IPS-15b (cell line): ENCODE data around the gene CDHR2.

ENCODE experiments used
- H3K27me3 ChIP-seq: one replicate; pipeline ENCODE4 v1.6.1; 2013; ENCODE audit warnings: low read length; ENCODE audit not compliant: control insufficient read depth, insufficient read depth
- H3K36me3 ChIP-seq: one replicate; pipeline ENCODE4 v1.6.1; 2013; ENCODE audit warnings: low read length; ENCODE audit not compliant: control insufficient read depth, insufficient read depth
- H3K4me1 ChIP-seq: one replicate; pipeline ENCODE4 v1.6.1; 2013; ENCODE audit warnings: mild to moderate bottlenecking, low read length; ENCODE audit not compliant: control insufficient read depth, insufficient read depth
- H3K4me3 ChIP-seq: one replicate; pipeline ENCODE4 v1.5.1; 2013; ENCODE audit warnings: low read depth, low read length
- H3K9ac ChIP-seq: one replicate; pipeline ENCODE4 v1.6.1; 2013; ENCODE audit warnings: low read depth, mild to moderate bottlenecking, low read length
- H3K9me3 ChIP-seq: one replicate; pipeline ENCODE4 v1.6.1; 2013; ENCODE audit warnings: mild to moderate bottlenecking, low read length; ENCODE audit not compliant: control insufficient read depth, insufficient read depth

CDHR2 gene

DNA sequence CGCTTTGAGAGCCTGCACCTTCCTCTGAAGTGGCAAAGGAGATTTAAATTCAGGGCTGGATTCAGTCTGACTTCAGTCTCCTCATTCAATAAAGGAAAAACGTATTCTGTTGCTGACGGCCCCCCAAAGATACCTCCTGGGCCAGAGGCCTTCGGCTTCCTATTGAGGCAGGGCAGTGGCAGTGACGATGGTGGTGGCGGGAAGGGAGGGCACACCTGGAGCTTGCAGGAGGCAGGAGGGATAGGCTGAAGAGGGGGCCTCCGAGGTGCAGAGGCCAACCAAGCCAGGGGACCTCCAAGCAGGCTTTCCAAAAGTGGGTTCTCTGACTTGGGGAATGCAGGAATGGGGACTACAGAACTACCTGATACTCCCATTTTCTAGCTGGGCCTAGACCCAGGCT, 27.9 kb upstream of the CDHR2 start:
- Histone ChIP-seq H3K4me1 (no peaks in the 10 kb centered on the region), H3K36me3 (no peaks in the 10 kb centered on the region), H3K9me3 (no peaks in the 10 kb centered on the region), H3K4me3 (no peak overlapping the region), H3K27me3 (no peaks in the 10 kb centered on the region), H3K9ac (no peak overlapping the region)

DNA sequence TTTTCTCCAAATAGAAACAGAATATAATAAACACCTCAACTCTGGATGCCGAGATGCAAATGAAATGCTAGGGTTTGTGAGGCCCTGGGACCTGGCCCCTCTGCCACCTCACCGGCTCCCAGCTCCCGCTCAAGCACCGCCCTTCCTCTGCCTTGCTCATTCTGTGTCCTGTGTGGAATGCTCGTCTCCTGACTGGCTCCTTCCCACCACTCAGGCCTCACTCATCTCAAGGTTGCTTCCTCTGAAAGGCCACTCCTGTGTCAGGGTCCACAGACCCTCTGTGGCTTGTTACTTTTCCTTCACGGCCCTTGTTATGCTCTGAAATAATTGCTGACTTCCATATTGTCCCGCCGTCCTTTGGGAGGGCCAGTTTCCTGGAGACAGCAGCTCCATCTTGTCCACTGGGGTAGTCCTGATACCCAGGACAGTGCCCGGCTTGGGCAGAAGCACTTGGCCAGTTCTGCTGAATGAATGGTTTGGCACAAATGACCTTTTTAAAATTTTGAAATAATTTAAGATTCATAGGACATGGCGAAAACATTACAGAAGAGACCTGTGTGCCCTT, 27.4 kb upstream of the CDHR2 start:
- H3K9ac ChIP-seq = no peak overlapping the region

DNA sequence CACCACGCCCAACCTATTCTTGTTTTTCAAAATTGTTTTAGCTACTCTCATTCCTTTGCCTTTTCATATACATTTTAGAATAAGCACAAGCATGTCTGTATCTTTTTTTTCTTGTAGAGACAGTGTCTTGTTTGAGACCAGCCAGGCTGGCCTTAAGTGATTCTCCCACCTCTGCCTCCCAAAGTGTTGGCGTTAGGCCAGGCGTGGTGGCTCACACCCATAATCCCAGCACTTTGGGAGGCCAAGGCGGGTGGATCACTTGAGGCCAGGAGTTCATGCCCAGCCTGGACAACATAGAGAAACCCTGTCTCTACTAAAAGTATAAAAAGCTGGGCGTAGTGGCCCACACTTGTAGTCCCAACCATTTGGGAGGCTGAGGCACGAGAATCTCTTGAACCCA, 25.0 kb upstream of the CDHR2 start:
- H3K36me3 ChIP-seq = peaks cover 19% of the 10 kb centered on the region
- no peak overlapping the region for H3K4me3 ChIP-seq
- H3K9me3 ChIP-seq = no peaks in the 10 kb centered on the region
- no peaks in the 10 kb centered on the region for H3K4me1 ChIP-seq
- H3K27me3 ChIP-seq = no peaks in the 10 kb centered on the region
- no peak overlapping the region for H3K9ac ChIP-seq

More for the DNA sequence above, 27.4 kb upstream of the CDHR2 start:
- no peaks in the 10 kb centered on the region for H3K4me1 ChIP-seq
- no peaks in the 10 kb centered on the region for H3K27me3 ChIP-seq
- H3K4me3 ChIP-seq = no peak overlapping the region
- H3K36me3 ChIP-seq = no peaks in the 10 kb centered on the region
- no peaks in the 10 kb centered on the region for H3K9me3 ChIP-seq

DNA sequence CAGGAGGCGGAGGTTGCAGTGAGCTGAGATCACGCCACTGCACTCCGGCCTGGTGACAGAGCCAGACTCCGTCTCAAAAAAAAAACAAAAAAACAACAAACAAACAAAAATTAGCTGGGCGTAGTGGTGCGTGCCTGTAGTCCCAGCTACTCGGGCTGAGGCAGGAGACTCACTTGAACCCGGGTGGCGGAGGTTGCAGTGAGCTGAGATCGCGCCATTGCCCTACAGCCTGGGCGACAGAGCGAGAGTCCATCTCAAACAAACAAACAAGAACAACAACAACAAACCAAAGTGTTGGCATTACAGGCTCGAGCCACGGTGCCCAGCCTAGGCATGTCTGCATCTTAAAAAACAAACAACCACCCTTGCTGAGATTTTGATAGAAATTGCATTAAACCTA, 24.2 kb upstream of the CDHR2 start:
- H3K9me3 ChIP-seq = no peaks in the 10 kb centered on the region
- no peak overlapping the region for H3K9ac ChIP-seq
- H3K36me3 ChIP-seq = peaks cover 27% of the 10 kb centered on the region
- no peaks in the 10 kb centered on the region for H3K4me1 ChIP-seq
- no peak overlapping the region for H3K4me3 ChIP-seq
- no peaks in the 10 kb centered on the region for H3K27me3 ChIP-seq

DNA sequence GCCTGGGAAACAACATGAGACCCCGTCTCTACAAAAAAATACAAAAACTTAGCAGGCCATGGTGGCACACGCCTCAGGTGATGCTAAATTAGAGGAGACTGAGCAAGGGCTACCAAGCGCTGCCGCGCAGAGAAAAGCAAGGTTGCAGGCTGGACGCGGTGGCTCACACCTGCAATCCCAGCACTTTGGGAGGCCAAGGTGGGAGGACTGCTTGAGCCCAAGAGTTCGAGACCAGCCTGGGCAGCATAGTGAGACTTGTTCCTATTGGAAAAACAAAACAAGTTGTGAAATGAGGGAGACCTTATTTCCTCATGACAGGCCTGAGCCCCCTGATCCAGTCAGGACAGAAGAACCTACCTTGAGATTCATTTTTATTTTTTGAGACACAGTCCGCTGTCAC, 23.5 kb upstream of the CDHR2 start:
- Histone ChIP-seq H3K4me3 (no peak overlapping the region), H3K36me3 (peaks cover 31% of the 10 kb centered on the region), H3K9me3 (no peaks in the 10 kb centered on the region), H3K4me1 (no peaks in the 10 kb centered on the region), H3K27me3 (no peaks in the 10 kb centered on the region), H3K9ac (no peak overlapping the region)

DNA sequence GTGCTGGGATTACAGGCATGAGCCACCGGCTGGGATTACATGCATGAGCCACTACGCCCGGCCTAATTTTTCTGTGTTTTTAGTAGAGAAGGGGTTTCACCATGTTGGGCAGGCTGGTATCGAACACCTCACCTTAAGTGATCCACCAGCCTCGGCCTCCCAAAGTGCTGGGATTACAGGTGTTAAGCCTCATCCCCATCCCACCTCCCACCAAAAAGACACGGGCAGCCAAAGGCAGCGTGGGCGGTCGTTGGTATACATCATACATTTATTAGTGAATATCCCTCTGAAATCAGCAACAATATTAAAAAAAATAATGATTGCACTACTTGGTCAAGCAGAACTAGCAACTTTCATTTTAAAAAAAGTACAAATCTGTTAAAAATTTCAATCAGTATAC, 22.7 kb upstream of the CDHR2 start:
- Histone ChIP-seq H3K36me3 (peaks cover 38% of the 10 kb centered on the region), H3K4me3 (no peak overlapping the region), H3K9ac (no peak overlapping the region), H3K9me3 (no peaks in the 10 kb centered on the region), H3K4me1 (no peaks in the 10 kb centered on the region), H3K27me3 (no peaks in the 10 kb centered on the region)

DNA sequence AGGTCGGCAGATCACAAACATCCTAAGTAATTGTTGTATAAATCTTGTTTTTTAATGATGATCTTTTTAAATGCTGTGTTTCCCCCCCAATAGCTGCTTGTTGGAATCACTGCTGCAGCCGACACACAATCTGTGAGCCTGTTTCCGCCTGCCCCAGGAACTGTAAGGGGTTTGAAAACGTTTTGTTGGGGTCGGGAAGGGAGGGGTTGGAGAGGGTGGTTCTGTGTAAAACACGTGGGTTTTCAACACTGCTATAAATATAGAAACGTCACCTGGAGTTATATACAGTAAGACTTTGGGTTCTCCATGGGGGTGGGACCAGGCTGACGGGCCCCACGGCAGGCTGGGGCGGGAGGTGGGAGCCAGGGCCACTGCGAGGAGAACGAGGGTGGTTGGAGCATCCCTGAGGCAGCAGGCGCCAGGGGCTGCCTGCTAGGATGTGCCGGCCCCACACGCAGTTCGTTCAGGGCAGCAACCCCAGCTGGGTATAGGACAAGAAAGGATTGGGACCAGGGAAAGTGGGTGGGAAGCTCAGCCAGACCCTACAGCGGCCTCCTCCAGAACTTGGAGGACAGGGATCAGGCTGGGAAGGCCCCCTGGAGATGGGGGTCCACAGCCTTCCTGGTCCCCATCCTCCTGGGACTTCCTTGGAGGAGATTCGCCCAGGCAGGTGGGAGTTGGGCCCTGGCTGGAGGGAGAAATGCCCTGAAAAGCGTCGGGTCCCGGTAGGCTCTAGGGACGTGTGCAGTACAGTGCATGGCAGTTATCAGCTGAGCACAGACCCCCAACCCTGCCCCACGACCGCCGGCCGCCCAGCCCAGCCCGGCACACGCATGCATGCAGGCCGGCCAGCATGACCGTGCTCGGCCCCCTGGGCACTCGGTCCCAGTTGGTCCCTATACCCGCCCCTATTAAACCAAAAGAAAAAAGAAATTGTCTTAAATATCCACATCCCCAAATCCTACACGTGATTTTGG, 21.6 kb upstream of the CDHR2 start:
- H3K27me3 ChIP-seq = no peaks in the 10 kb centered on the region
- no peak overlapping the region for H3K4me3 ChIP-seq
- peaks cover 45% of the 10 kb centered on the region for H3K36me3 ChIP-seq
- no peaks in the 10 kb centered on the region for H3K4me1 ChIP-seq
- no peaks in the 10 kb centered on the region for H3K9me3 ChIP-seq
- no peak overlapping the region for H3K9ac ChIP-seq

DNA sequence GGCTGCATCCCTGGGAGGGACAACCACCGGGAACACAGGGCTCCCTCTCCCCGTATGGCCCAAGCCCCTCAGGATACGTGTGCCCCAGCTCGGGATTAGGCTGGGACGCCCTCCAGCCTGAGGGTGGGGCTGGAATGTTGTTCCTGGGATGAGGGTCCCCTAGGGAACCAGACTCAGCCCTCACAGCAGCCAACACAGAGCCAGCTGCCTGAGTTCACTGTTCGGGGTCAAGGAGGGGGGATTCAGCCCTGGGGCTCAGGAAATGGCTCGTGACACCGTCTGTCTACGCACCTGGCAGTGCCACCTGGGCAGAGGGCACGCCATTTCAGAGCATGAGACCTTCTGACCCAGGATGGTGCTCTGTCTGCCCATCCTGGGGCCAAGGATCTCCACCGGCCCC, 20.8 kb upstream of the CDHR2 start:
- no peaks in the 10 kb centered on the region for H3K9me3 ChIP-seq
- H3K9ac ChIP-seq = no peak overlapping the region
- no peak overlapping the region for H3K4me3 ChIP-seq
- no peaks in the 10 kb centered on the region for H3K27me3 ChIP-seq
- peaks cover 2% of the 10 kb centered on the region for H3K4me1 ChIP-seq
- H3K36me3 ChIP-seq = peaks cover 45% of the 10 kb centered on the region

DNA sequence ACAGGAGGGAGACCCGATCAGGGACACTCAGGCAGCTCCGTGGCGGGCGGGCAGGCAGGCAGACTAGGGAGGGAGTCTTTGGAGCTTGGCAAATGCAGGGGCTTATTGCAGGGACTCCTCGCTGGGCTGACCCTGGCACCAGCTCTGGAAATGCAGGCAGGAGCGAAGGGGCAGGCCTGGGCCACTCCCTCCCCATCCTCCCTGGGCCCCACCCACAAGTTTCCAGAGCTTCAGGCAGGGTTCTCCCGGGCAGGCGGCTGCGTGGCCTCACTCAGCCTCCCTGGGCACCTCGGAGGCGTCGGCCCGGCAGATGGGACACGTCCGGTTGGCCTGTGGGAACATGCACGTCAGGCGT, 20.4 kb upstream of the CDHR2 start:
- peaks cover 3% of the 10 kb centered on the region for H3K4me1 ChIP-seq
- H3K4me3 ChIP-seq = no peak overlapping the region
- peaks cover 45% of the 10 kb centered on the region for H3K36me3 ChIP-seq
- H3K9me3 ChIP-seq = no peaks in the 10 kb centered on the region
- no peak overlapping the region for H3K9ac ChIP-seq
- no peaks in the 10 kb centered on the region for H3K27me3 ChIP-seq

DNA sequence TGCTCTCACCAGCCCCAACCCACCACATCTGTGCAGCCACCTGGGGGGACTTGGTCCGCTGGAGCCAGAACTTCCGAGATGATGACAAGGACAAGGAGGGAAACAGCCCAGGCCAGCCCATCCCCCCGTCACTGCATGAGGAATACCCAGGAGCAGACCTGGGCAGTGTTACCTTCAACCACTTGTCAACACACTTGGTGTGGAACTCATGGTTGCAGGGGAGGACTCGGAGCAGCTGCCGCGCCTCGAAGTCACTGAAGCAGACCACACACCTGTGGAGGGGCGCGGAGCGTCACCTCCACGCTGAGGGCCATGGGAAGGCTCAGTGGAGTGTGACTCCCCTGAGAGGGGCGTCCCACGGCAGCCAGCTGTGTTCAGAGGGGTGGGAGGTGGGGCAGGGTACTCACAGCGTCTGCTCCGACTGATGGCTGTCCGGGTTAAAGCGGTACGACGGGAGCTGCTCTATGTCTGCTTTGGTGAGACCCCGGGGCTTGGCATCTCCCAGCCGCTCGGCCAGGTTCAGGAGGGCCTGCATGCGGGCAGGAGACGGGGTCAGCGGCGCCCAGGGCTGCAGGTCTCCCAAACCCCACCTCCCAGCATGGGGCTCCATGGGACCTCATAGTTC, 19.9 kb upstream of the CDHR2 start:
- H3K9me3 ChIP-seq = no peaks in the 10 kb centered on the region
- peaks cover 7% of the 10 kb centered on the region for H3K4me1 ChIP-seq
- H3K9ac ChIP-seq = no peak overlapping the region
- H3K36me3 ChIP-seq = peaks cover 49% of the 10 kb centered on the region
- H3K4me3 ChIP-seq = no peak overlapping the region
- H3K27me3 ChIP-seq = no peaks in the 10 kb centered on the region

DNA sequence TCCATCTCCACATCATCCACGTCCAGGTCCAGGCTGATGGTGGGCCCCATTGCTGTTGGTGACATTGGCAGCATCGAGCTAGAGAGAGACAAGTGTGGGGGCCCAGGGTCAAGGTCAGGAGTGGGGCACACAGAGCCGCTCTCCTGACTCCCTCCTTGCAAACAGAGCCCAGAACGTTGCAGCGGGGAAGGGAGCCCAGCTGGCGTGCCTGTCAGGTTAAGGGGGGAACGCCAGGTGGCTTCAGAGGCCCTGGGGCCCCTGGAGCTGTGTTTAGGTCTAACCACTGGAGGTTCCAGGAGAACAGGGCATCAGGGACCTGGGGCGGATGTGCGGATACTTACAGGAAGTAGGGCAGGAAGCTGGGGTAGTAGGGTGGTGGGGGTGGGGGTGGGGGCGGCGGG, 19.4 kb upstream of the CDHR2 start:
- Histone ChIP-seq H3K36me3 (peaks cover 52% of the 10 kb centered on the region), H3K4me3 (no peak overlapping the region)

More for the DNA sequence above, 19.4 kb upstream of the CDHR2 start:
- Histone ChIP-seq H3K4me1 (peaks cover 10% of the 10 kb centered on the region), H3K27me3 (no peaks in the 10 kb centered on the region), H3K9ac (no peak overlapping the region), H3K9me3 (no peaks in the 10 kb centered on the region)
